Heart left ventricle (tissue), 16 donors: ENCODE measurements around the gene CDK5R1. TPM values are rescaled to one million over a fixed set of nuclear protein-coding genes. Genes with fewer than 3 reads are reported as not detected.

Experiments
- ATAC-seq, 4 donors: fragments of 200-7000 bp; cut with Tn5 transposase; one replicate each; pipeline ENCODE4 v1.9.1; 2020 to 2022; ENCODE audit warnings: moderate library complexity in 4 of 4, mild to moderate bottlenecking in 3 of 4, moderate number of reproducible peaks in 1 of 4
- DNase-seq, 5 donors: peaks; one replicate each; pipeline ENCODE4 v3.0.0-alpha.2; 2020
- H3K27ac ChIP-seq, 12 donors: fragments of 200-600 bp; sonication (generic) in 4 of 12; one replicate each; pipeline versions ENCODE4 v1.5.0 to v1.8.0; 2016 to 2022; ENCODE audit warnings: mild to moderate bottlenecking in 2 of 12
- H3K27me3 ChIP-seq, 9 donors: fragments of 200-600 bp; sonication (generic) in 2 of 9; one replicate each; pipeline versions ENCODE4 v1.5.1 to v1.8.0; 2016 to 2022; ENCODE audit warnings: mild to moderate bottlenecking in 3 of 9
- H3K36me3 ChIP-seq, 9 donors: fragments of 200-600 bp; sonication (generic) in 2 of 9; one replicate each; pipeline versions ENCODE4 v1.5.0 to v1.8.0; 2018 to 2022; ENCODE audit warnings: mild to moderate bottlenecking in 2 of 9
- H3K4me1 ChIP-seq, 12 donors: fragments of 200-600 bp; sonication (generic) in 4 of 12; one replicate each; pipeline versions ENCODE4 v1.5.0 to v1.8.0; 2016 to 2022; ENCODE audit warnings: mild to moderate bottlenecking in 3 of 12
- H3K4me3 ChIP-seq, 12 donors: fragments of 200-600 bp; sonication (generic) in 4 of 12; one replicate each; pipeline versions ENCODE4 v1.5.0 to v1.8.0; 2017 to 2022; ENCODE audit warnings: mild to moderate bottlenecking in 9 of 12, moderate library complexity in 4 of 12
- H3K9me3 ChIP-seq, 12 donors: fragments of 200-600 bp; sonication (generic) in 4 of 12; one replicate each; pipeline versions ENCODE4 v1.5.0 to v1.8.0; 2016 to 2022; ENCODE audit warnings: mild to moderate bottlenecking in 1 of 12
- CTCF ChIP-seq, 12 donors: fragments of 200-600 bp; sonication (generic) in 4 of 12; IDR thresholded peaks; one replicate each; pipeline versions ENCODE4 v1.5.0 to v1.8.0; 2018 to 2022; ENCODE audit warnings: antibody characterized with exemption in 12 of 12, mild to moderate bottlenecking in 5 of 12
- POLR2A ChIP-seq, 2 donors: fragments of 450-650 bp; IDR thresholded peaks; one replicate each; pipeline ENCODE4 v1.6.1; 2017; ENCODE audit warnings: antibody characterized with exemption in 2 of 2, mild to moderate bottlenecking in 2 of 2, moderate library complexity in 2 of 2
- WGBS, 4 donors: extraction: QIAGEN DNeasy Blood & Tissue Kit in 2 of 4; methylation state at CpG; one replicate each; pipeline versions ENCODE4 v1.1.5 to v1.1.7; 2013 to 2018; 5-methylcytosine and 5-hydroxymethylcytosine counted together
- intact Hi-C, 10 donors: fragments of 100-400 bp; cut with DNase I; formaldehyde crosslinking; loops; one replicate each; pipeline versions ENCODE4 v1.11.1 to v1.14.2; 2022
- polyA plus RNA-seq, 2 donors: library from polyadenylated mRNA; stranded (reverse); fragments of 200-250 nt; gene quantifications; one replicate each; pipeline ENCODE4 v1.2.3, GENCODE V29; 2013
- total RNA-seq, 9 donors: library from RNA; depleted of rRNA in 2 of 9; stranded (reverse); fragments of >200 nt in 2 of 9; fragmentation: NEBNext Ultra II Directional in 3 of 9; extraction: Animal tissue kit (Norgen Biotek cat#: 25700) in 3 of 9; gene quantifications; one replicate each; pipeline versions ENCODE4 v1.1.0 to v1.2.4, GENCODE V29; 2016 to 2023
- donor health status: ischemic (EF 13 %, LVEDD 7.1; RV severe dilation, severe dysfunction).
- donor health status: healthy with polysubstance abuse.
- donor health status: DM: no; HTN: yes; CAD: no.
- donor health status: DM: no; HTN: no; CAD: no.
- donor health status: ischemic (EF 25% LVEDD 6.9; RV normal size, moderate dysfunction).
- donor health status: ischemic (EF 25% LVEDD 5.7; RV mildly dilated, moderate dysfunction).
- donor health status: healthy.
- donor health status: DM: yes; HTN: yes; CAD: no.
- donor health status: ischemic (EF 35%, LVEDD 5.7; RV mildly dilated, moderate dysfunction).
- donor health status: nonischemic (EF 11% LVEDD 7.7; RV severe dilation, severe dysfunction).
- donor health status: DM: yes; HTN: yes; CAD: no.
- donor health status: PGD.
- donor health status: ischemic (EF 29% LVEDD 5.4; RV normal size, mild dysfunction).
- donor health status: nonischemic (EF 23%, LVEDD 6.1; RV moderate dilation, normal function).

CDK5R1 gene
- total and polyA plus RNA-seq, 11 donors: 0.57 to 2.9 (median 1.5) TPM

- DNase-seq (no peak), ATAC-seq (no peak)
- WGBS, 4 donors: 76 to 87% (median 84%) methylated on average over 1 of the region's 1 CpG
- Histone ChIP-seq H3K27me3 (no peaks in the 10 kb centered on the region), H3K4me1 (peaks cover 0 to 14% (median 0%) of the 10 kb centered on the region in 12 donors), H3K9me3 (no peaks in the 10 kb centered on the region), H3K4me3 (no peak overlapping the region), H3K36me3 (peaks cover 2 to 100% (median 90%) of the 10 kb centered on the region in 9 donors), H3K27ac (no peak overlapping the region)
- intact Hi-C loops: loop anchor here in 7 of 10 donors (5.0 to 10.0 kb wide), 3 partner anchors 60 to 293 kb away; no protein-coding TSS in a partner anchor
- TF ChIP-seq POLR2A (IDR thresholded peaks at IDR 0.05) (no peak), CTCF (IDR thresholded peaks at IDR 0.05) (no peak)
These were observed 22.4 kb upstream of the CDK5R1 start for GRCh38 chr17:32464374-32464773.

GRCh38 chr17:32467949-32468348, 18.8 kb upstream of the CDK5R1 start:
- intact Hi-C loops: loop anchor here in 1 of 10 donors (10.0 kb wide), 1 partner anchor 57 kb away; no protein-coding TSS in a partner anchor
- peaks cover 0 to 18% (median 0%) of the 10 kb centered on the region in 12 donors for H3K4me1 ChIP-seq
- no peak overlapping the region for H3K4me3 ChIP-seq
- TF ChIP-seq CTCF (IDR thresholded peaks at IDR 0.05) (no peak), POLR2A (IDR thresholded peaks at IDR 0.05) (no peak)
- peaks cover 5 to 100% (median 97%) of the 10 kb centered on the region in 9 donors for H3K36me3 ChIP-seq
- H3K9me3 ChIP-seq: no peaks in the 10 kb centered on the region
- ATAC-seq: no peak
- 97 to 99% (median 98%) methylated on average over 7 of the region's 7 CpGs for WGBS, 4 donors
- no peak for DNase-seq
- H3K27ac ChIP-seq: no peak overlapping the region
- H3K27me3 ChIP-seq: no peaks in the 10 kb centered on the region

- Histone ChIP-seq H3K4me3 (no peak overlapping the region), H3K4me1 (peaks cover 0 to 18% (median 0%) of the 10 kb centered on the region in 12 donors), H3K27ac (peak overlapping the region in 2 of 12 donors; percentile 18 to 49), H3K36me3 (peaks cover 5 to 100% (median 96%) of the 10 kb centered on the region in 9 donors), H3K27me3 (no peaks in the 10 kb centered on the region), H3K9me3 (no peaks in the 10 kb centered on the region)
- WGBS, 4 donors: 84 to 90% (median 87%) methylated on average over 6 of the region's 6 CpGs
- intact Hi-C loops: no loop called here
- no peak for TF ChIP-seq CTCF (IDR thresholded peaks at IDR 0.05)
- no peak for TF ChIP-seq POLR2A (IDR thresholded peaks at IDR 0.05)
- DNase-seq (peak in 1 of 5 donors; percentile 28), ATAC-seq (peak; percentile 61 to 84 (median 74))
These were observed 16.2 kb upstream of the CDK5R1 start for GRCh38 chr17:32470405-32471167.

GRCh38 chr17:32471652-32472051, 15.1 kb upstream of the CDK5R1 start:
- Histone ChIP-seq H3K4me3 (no peak overlapping the region), H3K27me3 (no peaks in the 10 kb centered on the region), H3K9me3 (no peaks in the 10 kb centered on the region), H3K27ac (no peak overlapping the region), H3K36me3 (peaks cover 5 to 100% (median 96%) of the 10 kb centered on the region in 9 donors), H3K4me1 (peaks cover 0 to 18% (median 0%) of the 10 kb centered on the region in 12 donors)
- WGBS, 4 donors: 84 to 97% (median 92%) methylated on average over 4 of the region's 4 CpGs
- ATAC-seq (no peak), DNase-seq (no peak)
- TF ChIP-seq POLR2A (IDR thresholded peaks at IDR 0.05) (no peak), CTCF (IDR thresholded peaks at IDR 0.05) (no peak)
- intact Hi-C loops: no loop called here
